H1 (cell line): ENCODE data around the gene SLC22A3.

Source experiments
- CBX5 ChIP-seq: fragments of 300-800, 300-1000 bp; sonication (generic); IDR thresholded peaks from 2 replicates; pipeline ENCODE4 v1.7.1; 2016; ENCODE audit warnings: antibody characterized with exemption, low read length, low read depth
- CEBPB ChIP-seq: IDR thresholded peaks from 2 replicates; pipeline ENCODE4 v1.6.1; 2012; ENCODE audit warnings: low read depth, low read length
- CHD7 ChIP-seq: fragments of 300-600 bp; sonication (generic); IDR thresholded peaks from 2 replicates; pipeline ENCODE4 v1.7.1; 2012; ENCODE audit warnings: low read length, moderate library complexity, mild to moderate bottlenecking, inconsistent platforms; ENCODE audit not compliant: insufficient replicate concordance
- CTCF ChIP-seq, 3 experiments: IDR thresholded peaks; 1 replicate in 2 of 3; 2 replicates in 1 of 3; pipeline versions ENCODE4 v1.5.1 to v1.6.1; 2011; ENCODE audit warnings: low read length in 3 of 3, mild to moderate bottlenecking in 3 of 3, inconsistent platforms in 2 of 3, low read depth in 1 of 3, moderate library complexity in 1 of 3; ENCODE audit not compliant: insufficient read depth in 1 of 3; ENCODE audit errors: control extremely low read depth in 1 of 3
- EP300 ChIP-seq, 2 experiments: IDR thresholded peaks; 1 replicate in 1 of 2; 2 replicates in 1 of 2; pipeline ENCODE4 v1.6.1; 2011 to 2012; ENCODE audit warnings: low read depth in 2 of 2, low read length in 2 of 2, mild to moderate bottlenecking in 2 of 2, borderline replicate concordance in 1 of 2, inconsistent platforms in 1 of 2, moderate library complexity in 1 of 2
- GABPA ChIP-seq: IDR thresholded peaks from 2 replicates; pipeline ENCODE4 v1.6.1; 2011; ENCODE audit warnings: mild to moderate bottlenecking, low read length, moderate library complexity, borderline replicate concordance; ENCODE audit not compliant: insufficient read depth
- HDAC2 ChIP-seq, 2 experiments: fragments of 300-600 bp in 1 of 2; sonication (generic) in 1 of 2; IDR thresholded peaks; 2 replicates each; pipeline ENCODE4 v1.6.1; 2011 to 2012; ENCODE audit warnings: low read depth in 2 of 2, low read length in 2 of 2, mild to moderate bottlenecking in 2 of 2, moderate library complexity in 2 of 2, borderline replicate concordance in 1 of 2, inconsistent platforms in 1 of 2
- MAX ChIP-seq: IDR thresholded peaks from 2 replicates; pipeline ENCODE4 v1.6.1; 2012; ENCODE audit warnings: inconsistent platforms
- POLR2A ChIP-seq, 2 experiments: IDR thresholded peaks; 1 replicate in 1 of 2; 2 replicates in 1 of 2; pipeline ENCODE4 v1.6.1; 2011; ENCODE audit warnings: low read depth in 2 of 2, low read length in 2 of 2, mild to moderate bottlenecking in 2 of 2; ENCODE audit errors: control extremely low read depth in 1 of 2
- RFX5 ChIP-seq: IDR thresholded peaks from 2 replicates; pipeline ENCODE4 v1.6.1; 2011; ENCODE audit warnings: low read depth, low read length, improper control_type of control experiment, borderline replicate concordance
- SP1 ChIP-seq: IDR thresholded peaks from 2 replicates; pipeline ENCODE4 v1.6.1; 2011; ENCODE audit warnings: low read depth, low read length
- TCF12 ChIP-seq: IDR thresholded peaks from 2 replicates; pipeline ENCODE4 v1.6.1; 2011; ENCODE audit warnings: low read depth, mild to moderate bottlenecking, low read length
- USF2 ChIP-seq: IDR thresholded peaks from 2 replicates; pipeline ENCODE4 v1.6.1; 2011; ENCODE audit warnings: low read length, improper control_type of control experiment

GRCh38 chr6:160315310-160315709 lies 32.9 kb upstream of the SLC22A3 start:
- TF ChIP-seq CTCF (IDR thresholded peaks at IDR 0.05; ENCODE audit: control extremely low read depth in 1 of 3, insufficient read depth in 1 of 3, low read depth in 1 of 3, low read length in 3 of 3) = no peak
- no peak for TF ChIP-seq MAX
- TF ChIP-seq CHD7 = no peak
- no peak for TF ChIP-seq USF2
- TF ChIP-seq CBX5 = no peak
- TF ChIP-seq EP300 (IDR thresholded peaks at IDR 0.05; ENCODE audit: borderline replicate concordance in 1 of 2, low read depth in 2 of 2, low read length in 2 of 2) = no peak
- TF ChIP-seq CEBPB = no peak
- no peak for TF ChIP-seq SP1
- TF ChIP-seq RFX5 = no peak
- no peak for TF ChIP-seq HDAC2 (IDR thresholded peaks at IDR 0.05; ENCODE audit: borderline replicate concordance in 1 of 2, low read depth in 2 of 2, low read length in 2 of 2)
- TF ChIP-seq GABPA = no peak
- TF ChIP-seq TCF12 = no peak
- no peak for TF ChIP-seq POLR2A (IDR thresholded peaks at IDR 0.05; ENCODE audit: control extremely low read depth in 1 of 2, low read depth in 2 of 2, low read length in 2 of 2)
